ENCODE data around the gene CALCOCO2. TPM values are rescaled to one million over a fixed set of nuclear protein-coding genes. Genes with fewer than 3 reads are reported as not detected.

The CALCOCO2 gene, protein sequence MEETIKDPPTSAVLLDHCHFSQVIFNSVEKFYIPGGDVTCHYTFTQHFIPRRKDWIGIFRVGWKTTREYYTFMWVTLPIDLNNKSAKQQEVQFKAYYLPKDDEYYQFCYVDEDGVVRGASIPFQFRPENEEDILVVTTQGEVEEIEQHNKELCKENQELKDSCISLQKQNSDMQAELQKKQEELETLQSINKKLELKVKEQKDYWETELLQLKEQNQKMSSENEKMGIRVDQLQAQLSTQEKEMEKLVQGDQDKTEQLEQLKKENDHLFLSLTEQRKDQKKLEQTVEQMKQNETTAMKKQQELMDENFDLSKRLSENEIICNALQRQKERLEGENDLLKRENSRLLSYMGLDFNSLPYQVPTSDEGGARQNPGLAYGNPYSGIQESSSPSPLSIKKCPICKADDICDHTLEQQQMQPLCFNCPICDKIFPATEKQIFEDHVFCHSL
- total RNA-seq = 65.4 and 76.2 TPM in 2 replicates

DNA sequence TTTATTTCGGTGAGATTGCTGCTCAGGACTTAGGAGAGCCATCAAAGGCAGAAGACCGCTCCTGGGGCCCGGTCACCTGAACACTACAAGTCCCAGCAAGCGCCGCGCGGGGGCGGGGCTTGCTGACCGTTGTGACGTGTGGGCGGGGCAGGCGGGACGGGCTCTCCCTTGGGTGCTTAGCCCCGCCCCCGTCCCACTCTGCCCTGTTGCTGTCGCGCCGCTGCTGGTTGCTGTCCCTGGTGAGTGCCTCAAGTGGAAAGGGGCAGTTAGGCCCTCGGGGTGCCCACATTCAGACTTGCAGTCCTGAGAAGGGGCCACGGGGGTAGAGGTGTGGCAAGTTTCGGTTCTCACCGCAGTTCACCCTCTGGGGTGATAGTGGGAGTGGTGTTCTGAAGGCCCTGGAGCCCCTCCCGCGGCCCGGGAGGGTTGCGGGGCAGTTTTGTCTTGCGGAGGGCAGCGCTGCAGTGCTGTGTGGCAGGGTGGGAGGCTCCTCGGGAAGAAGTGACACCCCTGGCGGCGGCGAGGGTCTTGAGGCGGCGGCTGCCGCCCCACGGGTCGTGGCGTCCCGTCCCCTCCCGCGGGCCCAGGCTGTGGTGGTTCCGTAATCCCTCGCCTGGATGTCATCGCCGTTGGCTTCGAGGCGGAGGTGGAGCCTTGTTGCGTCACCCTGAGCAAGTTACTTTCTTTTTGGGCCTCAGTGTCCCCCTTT is at the start of gene CALCOCO2:
CALCOCO2 (plus strand) TSS at position 196 of the 709 bp plus-strand sequence. CDS start 10,673 bp downstream, outside the sequence.

DNA sequence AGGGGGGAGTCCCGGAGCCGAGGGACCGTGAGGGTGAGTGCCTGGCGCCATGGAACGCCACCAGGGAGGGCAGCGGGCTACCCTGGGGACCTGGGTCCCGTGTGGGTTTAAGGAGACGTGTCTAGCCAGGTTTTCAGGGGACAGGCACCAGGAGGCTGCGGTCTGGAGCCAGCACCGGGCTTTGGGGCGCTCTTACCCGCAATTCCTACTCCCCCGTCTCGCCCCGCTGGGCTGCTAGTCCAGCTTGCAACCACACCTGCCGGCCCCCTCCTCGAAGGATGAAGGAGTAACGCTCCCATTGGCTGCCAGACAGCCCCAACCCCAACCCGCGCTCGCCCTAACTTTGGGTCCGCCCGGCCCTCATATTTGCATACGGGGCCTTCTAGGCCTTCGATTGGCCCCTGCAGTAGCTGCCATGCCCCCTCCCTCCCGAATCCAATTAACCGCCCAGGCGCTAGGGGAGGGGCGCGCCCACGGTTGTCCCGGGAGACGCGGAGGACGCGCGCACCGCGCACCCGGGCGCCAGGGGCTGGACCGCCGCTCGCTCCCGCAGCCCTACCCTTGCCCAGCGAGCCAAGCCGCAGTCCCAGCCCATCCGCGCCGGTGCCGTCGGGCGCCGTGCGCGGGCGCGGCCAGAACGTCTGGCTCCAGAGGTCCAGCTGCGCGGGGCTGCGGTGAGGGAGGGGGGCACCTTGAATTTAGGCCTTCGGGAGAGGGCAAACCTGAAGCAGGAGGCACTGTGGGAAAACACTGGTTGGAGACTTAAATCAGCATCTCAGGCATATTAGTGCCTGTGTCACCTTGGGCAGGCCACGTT is 13.9 kb upstream of the CALCOCO2 start, which contains the start of gene TTLL6:
TTLL6 (minus strand) TSS at position 456 of the 817 bp plus-strand sequence; CDS start at position 299, 157 bp downstream.

DNA sequence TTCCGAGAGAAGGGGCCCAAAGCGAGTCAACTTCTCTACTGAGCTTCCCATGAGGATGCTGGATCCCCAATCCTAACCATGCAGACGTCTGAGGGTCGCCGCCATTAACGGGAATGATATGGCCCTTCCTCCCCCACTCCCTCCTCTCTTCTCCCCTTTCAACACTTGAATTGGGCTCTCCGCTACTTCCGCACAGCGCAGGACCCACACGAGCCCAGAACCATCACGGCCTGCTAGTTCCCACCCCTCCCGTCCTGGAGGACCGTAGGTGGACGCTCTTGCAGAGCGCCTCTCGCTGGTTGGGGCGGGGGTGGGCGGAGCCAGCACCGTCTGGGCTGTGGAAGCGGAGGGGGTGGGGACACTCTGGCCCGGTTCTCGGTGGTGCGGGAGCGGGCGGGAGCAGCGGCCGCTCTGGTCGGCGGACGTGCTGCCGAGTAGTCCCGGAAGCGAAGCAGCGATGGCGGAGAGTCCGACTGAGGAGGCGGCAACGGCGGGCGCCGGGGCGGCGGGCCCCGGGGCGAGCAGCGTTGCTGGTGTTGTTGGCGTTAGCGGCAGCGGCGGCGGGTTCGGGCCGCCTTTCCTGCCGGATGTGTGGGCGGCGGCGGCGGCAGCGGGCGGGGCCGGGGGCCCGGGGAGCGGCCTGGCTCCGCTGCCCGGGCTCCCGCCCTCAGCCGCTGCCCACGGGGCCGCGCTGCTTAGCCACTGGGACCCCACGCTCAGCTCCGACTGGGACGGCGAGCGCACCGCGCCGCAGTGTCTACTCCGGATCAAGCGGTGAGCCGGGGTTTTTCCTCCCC is 77.4 kb downstream of the CALCOCO2 start, which contains the start of gene UBE2Z:
UBE2Z (plus strand) TSS at position 361 of the 797 bp plus-strand sequence; CDS start at position 458, 97 bp downstream.

Other genes with a start within 250 kb of the CALCOCO2 start
- gene HOXB3, start 240.8 kb upstream of the CALCOCO2 start, total RNA-seq = 0.37 and 0.73 TPM in 2 replicates
- not detected in 2 replicates for gene HOXB5, start 237.3 kb upstream of the CALCOCO2 start, total RNA-seq
- gene HOXB6, start 226.0 kb upstream of the CALCOCO2 start, total RNA-seq = not detected in 2 replicates
- not detected in 2 replicates for gene HOXB7, start 220.0 kb upstream of the CALCOCO2 start, total RNA-seq
- gene HOXB8, start 215.7 kb upstream of the CALCOCO2 start, total RNA-seq = not detected in 2 replicates
- gene HOXB9, start 204.7 kb upstream of the CALCOCO2 start, total RNA-seq = not detected in 2 replicates
- gene PRAC1, start 108.5 kb upstream of the CALCOCO2 start, total RNA-seq = not detected in 2 replicates
- gene PRAC2, start 107.8 kb upstream of the CALCOCO2 start, total RNA-seq = not detected in 2 replicates
- gene HOXB13, start 102.3 kb upstream of the CALCOCO2 start, total RNA-seq = not detected in 2 replicates
- not detected in 2 replicates for gene TTLL6, start 13.8 kb upstream of the CALCOCO2 start, total RNA-seq
- gene ATP5MC1, start 61.8 kb downstream of the CALCOCO2 start, total RNA-seq = 52.0 and 119 TPM in 2 replicates
- 63.7 and 65.6 TPM in 2 replicates for gene UBE2Z, start 77.4 kb downstream of the CALCOCO2 start, total RNA-seq
- 46.6 and 79.2 TPM in 2 replicates for gene SNF8, start 113.8 kb downstream of the CALCOCO2 start, total RNA-seq
- gene GIP, start 137.6 kb downstream of the CALCOCO2 start, total RNA-seq = not detected in 2 replicates
- not detected in 2 replicates for gene IGF2BP1, start 166.3 kb downstream of the CALCOCO2 start, total RNA-seq

Measured in cardiac ventricle fibroblast (primary cell).